GM21447 (cell line): ENCODE data around the gene MPHOSPH10.
"Not testable (repeated sequence)": the region's sequence is repeated elsewhere in the genome, so short reads cannot be mapped to it uniquely, and the experiment has no call there.

Experiments used
- ATAC-seq: cut with Tn5 transposase; IDR thresholded peaks from one replicate; pipeline ENCODE4 v1.9.1; 2021; ENCODE audit not compliant: unreplicated experiment

The MPHOSPH10 gene

DNA sequence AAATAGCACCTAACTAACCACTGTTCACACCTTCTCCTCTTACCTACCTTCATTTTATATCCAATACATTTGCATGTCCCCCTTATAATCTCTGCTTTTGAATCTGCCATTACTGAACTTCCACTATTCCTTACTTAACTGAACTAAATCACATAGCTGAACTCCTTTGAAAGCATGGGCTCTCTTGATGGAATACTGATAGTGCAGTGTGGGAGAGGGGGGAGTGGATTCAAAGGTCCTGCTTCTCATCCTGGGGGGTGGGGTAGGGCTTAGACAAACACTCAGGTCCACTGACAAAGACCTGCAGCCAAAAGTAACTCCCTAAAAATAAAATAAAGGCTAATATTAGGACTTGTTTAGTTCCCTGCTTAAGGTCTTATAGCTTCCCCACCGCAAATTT is 9.0 kb upstream of the MPHOSPH10 start:
- ATAC-seq = no peak

DNA sequence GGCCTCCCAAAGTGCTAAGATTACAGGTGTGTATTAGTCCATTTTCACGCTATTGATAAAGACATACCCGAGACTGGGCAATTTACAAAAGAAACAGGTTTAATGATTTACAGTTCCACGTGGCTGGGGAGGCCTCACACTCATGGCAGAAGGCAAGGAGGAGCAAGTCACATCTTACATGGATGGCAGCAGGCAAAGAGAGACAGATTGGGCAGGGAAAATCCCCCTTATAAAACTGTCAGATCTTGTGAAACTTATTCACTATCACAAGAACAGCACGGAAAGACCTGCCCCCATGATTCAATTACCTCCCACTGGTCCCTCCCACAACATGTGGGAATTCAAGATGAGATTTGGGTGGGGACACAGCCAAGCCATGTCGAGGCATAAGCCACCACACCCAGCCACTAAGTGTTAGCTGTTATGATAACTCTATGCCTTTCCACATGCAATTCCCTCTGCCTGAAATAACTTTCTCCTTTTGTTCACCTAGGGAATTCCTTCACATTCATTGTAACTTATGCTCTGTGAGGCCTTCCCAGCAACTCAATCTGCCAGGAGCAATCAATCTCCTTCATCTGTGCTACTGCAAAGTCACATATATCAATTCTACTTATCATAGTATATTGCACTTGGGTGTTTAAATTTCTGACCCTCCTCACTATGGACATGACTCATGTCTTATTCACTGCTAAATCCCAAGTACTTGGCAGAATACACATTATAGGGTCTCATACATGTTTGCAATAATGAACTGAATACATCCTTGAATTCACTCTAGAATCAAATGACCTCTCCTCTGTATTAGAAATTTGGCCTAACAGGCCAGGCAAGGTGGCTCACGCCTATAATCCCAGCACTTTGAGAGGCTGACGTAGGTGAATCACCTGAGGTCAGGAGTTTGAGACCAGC is 7.8 kb upstream of the MPHOSPH10 start:
- ATAC-seq = no peak

DNA sequence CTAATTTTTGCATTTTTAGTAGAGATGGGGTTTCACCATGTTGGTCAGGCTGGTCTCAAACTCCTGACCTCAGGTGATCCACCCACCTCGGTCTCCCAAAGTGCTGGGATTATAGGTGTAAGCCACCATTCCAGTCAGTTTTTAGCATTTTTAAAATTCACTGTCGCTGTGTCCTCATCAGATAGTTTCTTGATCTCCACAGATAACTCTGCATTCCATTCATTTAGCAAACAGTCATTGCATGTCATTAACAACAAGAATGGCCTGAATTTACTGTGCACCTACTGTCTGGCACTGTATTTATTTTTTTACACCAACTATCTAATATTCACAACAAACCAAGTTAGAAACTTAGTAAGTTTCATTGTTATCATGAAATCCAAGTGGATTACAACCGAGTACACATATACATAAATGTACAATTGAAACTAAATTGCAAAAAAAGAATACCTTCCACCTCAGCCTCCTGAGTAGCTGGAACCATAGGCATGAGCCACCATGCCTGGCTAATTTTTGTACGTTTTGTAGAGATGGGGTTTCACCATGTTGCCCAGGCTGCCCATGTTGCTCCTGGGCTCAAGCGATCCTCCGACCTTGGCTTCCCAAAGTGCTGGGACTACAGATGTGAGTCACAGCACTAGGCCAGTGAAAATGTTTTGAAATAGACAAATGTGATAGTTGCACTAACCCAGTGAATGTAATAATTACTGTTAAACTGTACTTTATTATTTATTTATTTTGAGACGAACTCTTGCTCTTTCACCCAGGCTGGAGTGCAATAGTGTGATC is 4.7 kb upstream of the MPHOSPH10 start:
- no peak for ATAC-seq

- ATAC-seq = no peak
These were observed 3.5 kb upstream of the MPHOSPH10 start for GRCh38 chr2:71126957-71127356.

DNA sequence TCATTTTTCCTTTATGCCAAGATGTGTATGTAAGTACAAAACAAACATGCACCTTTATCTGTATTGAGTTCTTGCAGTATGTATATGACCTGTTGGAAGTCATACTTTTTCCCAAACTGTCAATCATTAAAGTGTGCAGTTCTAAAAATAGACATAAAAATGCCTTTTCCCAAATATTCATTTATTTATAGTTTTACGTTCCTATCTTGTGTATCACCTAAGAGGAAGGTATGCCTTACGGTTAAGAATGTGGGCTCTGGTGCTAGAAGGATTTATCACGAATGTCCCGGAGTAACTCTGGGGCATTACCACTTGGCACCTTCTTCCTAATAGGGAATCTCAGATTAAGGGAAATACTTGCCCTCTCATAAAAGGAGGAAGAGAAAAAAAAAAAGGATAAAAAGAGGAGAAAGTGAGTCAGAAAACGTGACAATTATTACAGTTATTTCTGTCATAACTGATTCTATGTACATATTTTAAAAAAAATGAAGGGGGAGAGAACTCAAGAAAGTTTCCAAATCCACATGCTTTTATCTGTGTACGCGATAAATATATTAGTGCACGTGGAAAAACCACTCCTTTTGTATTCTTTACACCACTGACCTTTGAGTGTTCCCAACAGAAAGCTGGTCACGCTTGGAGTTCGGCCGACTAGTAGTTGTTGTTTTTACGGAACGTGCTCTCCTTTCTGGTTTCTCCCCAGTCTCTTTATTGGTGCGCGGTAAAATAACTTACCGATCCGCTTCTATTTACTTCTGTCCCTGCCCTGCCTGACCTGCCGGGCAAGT is 1.1 kb upstream of the MPHOSPH10 start:
- ATAC-seq = no peak

- ATAC-seq = peak; percentile 44
These were observed 607 bp upstream of the MPHOSPH10 start for GRCh38 chr2:71129902-71130151.

- ATAC-seq = no peak
These were observed 441 bp downstream of the MPHOSPH10 start for GRCh38 chr2:71130905-71131244.

DNA sequence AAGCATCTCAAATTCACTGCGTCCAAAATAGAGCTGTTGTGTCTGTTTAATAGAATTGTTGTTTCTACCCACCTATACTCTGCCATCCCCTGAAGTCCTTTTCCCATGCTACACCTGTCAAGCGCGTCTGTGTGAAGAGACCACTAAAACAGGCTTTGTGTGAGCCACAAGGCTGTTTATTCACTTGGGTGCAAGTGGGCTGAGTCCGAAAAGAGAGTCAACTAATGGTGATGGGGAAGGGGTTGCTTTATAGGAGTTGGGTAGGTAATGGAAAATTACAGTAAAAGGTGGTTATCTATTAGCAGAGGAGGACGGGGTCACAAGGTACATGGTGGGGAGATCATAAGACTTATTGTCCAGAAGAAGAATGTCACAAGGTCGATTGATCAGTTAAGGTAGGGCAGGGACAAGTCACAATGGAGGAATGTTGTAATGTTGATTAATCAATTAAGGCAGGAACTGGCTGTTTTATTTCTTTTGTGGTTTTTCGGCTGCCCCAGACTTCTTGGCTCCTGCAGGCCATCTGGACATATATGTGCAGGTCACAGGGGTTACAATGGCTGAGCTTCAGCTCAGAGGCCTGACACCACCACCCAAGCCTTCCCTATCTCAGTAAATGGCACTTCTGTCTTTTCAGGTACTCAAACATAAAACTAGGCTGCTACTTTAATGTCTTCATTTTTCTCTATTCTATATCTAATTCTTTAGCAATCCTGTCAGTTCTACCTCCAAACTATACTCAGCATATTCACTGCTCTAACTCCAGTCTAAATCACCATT is 1.1 kb downstream of the MPHOSPH10 start:
- not testable (repeated sequence) for ATAC-seq

GRCh38 chr2:71133603-71134002 is 3.2 kb downstream of the MPHOSPH10 start:
- no peak for ATAC-seq

DNA sequence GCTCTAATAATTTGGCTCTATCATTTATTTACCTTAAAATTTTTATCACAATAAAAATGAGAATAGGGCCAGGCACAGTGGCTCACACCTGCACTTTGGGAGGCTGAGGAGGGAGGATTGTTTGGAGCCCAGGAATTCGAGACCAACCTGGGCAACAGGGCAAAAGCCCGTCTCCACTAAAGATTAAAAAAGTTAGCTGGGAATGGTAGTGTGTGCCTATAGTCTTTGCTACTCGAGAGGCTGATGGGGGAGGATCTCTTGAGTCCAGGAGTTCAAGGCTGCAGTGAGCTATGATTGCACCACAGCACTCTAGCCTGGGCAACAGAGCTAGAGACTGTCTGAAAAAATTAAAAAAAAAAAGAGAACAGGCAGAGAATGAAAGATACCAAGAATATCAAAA is 5.7 kb downstream of the MPHOSPH10 start:
- no peak for ATAC-seq

DNA sequence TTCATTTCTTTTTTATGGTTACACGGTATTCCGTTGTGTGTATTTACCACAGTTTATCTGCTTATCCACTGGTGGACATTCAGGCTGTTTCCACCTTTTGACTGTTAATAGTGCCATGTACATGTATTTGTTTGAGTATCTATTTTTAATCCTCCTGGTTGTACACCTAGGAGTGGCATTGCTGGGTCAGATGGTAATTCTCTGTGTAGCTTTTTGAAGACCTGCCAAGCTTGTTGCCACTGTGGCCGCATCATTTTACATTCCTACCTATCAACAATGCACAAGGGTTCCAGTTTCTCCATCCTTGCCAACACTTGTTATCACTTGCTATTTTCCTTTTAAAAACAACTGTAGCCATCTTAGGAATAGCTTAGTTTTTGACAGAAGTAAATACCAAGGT is 13.3 kb downstream of the MPHOSPH10 start:
- ATAC-seq = no peak

DNA sequence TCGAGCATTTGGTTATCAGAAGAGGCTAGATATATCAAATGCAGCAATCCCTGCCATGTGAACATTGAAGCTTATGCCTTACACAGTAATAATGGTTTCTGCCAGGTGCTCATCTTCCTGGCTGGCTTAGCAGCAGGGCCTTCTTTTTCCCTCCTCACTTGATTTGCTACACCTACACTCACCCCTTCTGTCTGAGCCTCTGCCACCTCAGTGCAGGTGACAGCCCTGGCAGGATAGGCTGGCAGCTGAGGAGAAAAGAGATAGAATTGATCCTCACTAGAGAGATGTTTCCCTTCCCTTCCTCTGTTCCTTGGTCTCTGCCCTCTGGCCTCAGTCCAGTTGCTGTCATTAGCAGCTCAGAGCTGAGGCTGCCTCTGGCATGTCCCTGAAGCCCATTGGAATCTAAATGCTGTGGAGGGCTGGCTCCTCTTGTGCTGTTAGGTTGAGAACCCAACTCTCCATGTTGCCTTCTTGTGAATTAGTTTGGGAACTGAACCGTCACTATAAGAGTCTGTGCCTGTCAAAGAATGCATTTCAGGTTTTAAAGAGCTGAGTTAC is 18.2 kb downstream of the MPHOSPH10 start:
- no peak for ATAC-seq

- ATAC-seq = no peak
These were observed 19.8 kb downstream of the MPHOSPH10 start for GRCh38 chr2:71150082-71150816.

GRCh38 chr2:71151620-71152019 is 21.2 kb downstream of the MPHOSPH10 start:
- no peak for ATAC-seq

DNA sequence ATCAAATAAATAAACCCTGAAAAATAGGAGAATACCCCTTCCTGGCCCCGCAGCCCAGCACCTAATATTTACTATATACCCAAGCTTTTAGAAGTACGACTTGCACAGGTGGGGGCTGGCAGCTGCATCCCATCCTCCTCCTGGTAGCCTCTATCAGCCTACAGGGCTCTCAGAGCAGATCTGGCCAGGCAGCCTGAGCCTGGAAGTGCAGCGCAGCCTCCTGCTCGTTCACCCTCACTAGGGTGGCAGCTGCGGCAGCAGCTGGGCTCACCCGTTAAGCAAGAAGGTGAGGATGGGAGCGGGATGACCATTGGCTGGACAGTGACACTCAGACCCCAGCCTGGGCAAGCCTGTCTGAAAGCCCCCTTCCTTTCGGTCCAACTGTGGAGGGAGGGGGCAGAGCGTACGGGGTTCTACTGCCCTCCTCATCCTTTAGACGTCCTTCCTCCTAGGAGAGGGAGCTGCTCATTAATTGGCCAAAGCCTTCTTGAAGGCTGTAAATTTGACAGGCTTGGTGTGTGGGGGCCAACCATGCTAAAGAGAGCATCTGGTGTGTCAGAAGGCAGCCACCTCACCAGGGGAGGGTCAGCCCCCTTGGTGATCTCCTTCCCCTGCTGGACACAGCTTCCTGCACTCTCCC is 23.3 kb downstream of the MPHOSPH10 start:
- ATAC-seq = no peak

DNA sequence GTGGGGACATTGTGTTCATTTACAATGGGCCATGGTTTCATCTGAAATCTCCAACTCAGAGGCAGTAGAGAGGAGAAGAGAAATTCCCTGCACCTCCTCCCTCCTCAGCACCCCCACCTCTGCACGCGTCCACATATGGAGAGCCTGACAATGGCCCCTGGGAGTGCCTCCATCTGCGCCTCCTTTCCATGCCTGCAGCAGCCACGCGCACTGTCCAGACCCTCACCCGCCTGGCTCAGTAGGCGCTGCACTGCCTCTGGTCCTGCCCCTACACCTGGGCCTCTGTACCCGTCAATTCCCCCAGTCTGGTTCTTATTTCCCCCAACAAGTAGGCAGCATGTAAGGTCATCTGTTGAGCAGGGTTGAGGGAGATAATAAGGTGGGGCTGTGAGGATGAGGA is 23.8 kb downstream of the MPHOSPH10 start:
- no peak for ATAC-seq

DNA sequence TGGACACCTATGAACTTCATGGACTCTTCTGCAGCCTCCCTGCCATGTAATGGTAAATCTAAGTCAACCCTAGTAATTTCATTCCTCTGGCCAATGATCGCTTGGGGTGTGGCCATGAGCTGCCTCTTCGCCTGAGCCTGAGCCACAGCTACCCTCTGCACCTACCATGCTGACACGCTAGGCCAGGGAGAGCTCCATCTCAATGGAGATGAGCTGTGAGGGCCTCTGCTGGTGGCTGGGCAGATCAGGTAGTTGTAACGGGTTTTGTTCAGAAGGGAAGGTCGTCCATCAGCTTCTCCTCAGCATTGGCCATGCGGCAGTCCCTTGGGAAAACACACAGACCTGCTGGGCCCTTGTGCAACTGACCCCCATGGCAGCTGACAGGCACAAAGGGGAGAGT is 24.4 kb downstream of the MPHOSPH10 start:
- ATAC-seq = no peak

GRCh38 chr2:71155846-71156245 is 25.4 kb downstream of the MPHOSPH10 start:
- ATAC-seq = no peak

GRCh38 chr2:71156573-71156972 is 26.1 kb downstream of the MPHOSPH10 start:
- no peak for ATAC-seq
